ENCODE data around the gene GOLGA6A.

Gene GOLGA6A

DNA sequence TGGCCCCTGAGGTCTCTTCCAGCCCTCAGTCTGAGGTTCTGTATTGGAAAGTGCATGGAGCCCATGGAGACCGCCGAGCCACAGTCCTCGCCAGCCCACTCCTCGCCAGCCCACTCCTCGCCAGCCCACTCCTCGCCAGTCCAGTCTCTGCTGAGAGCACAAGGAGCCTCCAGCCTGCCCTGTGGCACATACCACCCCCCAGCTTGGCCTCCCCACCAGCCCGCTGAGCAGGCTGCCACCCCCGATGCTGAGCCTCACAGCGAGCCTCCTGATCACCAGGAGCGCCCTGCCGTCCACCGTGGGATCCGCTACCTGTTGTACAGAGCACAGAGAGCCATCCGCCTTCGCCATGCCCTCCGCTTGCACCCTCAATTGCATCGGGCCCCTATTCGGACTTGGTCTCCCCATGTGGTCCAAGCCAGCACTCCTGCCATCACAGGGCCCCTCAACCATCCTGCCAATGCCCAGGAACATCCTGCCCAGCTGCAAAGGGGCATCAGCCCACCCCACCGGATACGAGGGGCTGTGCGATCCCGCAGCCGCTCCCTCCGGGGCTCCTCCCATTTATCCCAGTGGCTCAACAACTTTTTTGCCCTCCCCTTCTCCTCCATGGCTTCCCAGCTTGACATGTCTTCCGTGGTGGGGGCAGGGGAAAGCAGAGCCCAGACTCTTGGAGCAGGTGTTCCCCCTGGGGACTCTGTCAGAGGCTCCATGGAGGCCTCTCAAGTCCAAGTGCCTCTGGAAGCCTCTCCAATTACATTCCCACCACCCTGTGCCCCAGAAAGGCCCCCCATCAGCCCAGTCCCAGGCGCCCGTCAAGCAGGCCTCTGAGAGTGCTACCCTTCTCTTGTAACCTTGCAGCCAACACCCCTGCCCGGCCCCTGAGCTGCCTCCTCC is 47.0 kb downstream of the GOLGA6A start:
- DNase-seq = no peak

- no peak for DNase-seq
These were observed 48.1 kb downstream of the GOLGA6A start for GRCh38 chr15:74034206-74034755.

DNA sequence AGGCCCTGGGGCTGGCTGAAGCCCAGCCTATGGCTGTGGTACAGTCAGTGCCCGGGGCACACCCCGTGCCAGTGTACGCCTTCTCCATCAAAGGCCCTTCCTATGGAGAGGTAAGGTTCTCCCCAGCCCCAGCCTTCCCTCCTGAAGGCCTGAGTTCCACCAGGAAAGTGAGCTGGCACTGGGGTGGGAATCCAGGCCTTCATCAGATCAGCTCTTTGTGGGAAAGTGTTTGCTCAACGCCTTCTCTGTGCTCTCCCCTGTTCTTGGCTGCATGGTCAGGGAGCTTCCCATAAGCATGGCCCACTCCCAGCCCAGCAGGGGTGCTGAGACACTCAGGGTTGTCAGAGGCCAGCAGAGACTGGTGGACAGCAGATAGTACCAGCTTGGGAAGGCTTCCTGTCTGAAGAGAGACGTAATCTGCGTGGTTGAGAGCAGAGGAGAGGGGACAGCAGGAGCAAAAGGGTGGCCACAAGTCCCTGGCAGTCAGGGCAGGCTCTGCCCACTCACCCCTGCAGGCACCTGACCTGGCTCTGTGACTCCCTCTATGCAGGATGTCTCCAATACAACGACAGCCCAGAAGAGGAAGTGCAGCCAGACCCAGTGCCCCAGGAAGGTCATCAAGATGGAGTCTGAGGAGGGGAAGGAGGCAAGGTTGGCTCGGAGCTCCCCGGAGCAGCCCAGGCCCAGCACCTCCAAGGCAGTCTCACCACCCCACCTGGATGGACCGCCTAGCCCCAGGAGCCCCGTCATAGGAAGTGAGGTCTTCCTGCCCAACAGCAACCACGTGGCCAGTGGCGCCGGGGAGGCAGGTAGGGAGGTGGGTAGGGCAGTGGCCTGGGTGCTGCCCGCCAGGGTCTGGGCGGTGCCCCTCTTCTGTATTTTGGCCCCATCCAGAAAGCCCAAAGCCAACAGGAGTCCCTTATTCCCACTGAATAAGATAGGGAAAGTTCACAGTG is 49.5 kb downstream of the GOLGA6A start:
- DNase-seq = no peak

DNA sequence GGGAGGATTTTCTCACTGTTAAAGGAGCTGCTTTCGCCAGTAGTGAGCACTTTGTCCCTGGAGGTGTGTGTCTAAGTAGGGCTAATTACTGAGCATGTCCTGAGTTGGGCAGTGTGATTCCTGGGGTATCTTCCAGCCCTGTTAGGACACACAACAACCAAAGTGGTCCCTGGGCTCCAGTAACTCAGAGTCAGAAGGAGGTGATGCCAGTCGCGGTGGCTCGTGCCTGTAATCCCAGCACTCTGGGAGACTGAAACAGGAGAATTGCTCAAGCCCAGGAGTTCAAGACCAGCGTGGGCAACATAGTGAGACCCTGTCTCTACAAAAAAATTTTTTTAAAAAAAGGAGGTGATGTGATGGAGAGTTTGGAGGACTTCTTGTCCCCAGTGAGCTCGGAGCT is 50.3 kb downstream of the GOLGA6A start:
- DNase-seq = no peak

GRCh38 chr15:74028646-74029045 is 53.7 kb downstream of the GOLGA6A start:
- DNase-seq = no peak

DNA sequence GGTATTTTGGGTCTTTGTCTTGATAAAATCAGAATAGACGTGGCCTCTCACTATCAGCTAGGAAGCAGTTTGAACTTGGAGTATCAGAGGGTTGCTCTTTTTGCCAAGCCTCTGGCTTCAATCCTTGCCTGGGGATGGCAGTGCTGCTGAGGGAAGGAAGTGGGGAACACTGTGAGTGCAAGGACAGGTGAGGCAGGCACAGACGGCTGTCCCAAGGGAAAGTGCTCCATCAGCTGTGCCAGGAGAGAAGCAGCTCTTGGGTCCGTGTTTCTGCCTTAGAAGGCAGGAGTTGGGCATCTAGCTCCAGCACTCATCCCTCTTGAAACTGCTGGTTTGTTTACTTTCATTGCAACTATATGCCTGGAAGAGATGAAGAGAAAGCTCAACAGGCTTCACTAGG is 54.7 kb downstream of the GOLGA6A start:
- no peak for DNase-seq

- no peak for DNase-seq
These were observed 56.9 kb downstream of the GOLGA6A start for GRCh38 chr15:74025436-74025835.

DNA sequence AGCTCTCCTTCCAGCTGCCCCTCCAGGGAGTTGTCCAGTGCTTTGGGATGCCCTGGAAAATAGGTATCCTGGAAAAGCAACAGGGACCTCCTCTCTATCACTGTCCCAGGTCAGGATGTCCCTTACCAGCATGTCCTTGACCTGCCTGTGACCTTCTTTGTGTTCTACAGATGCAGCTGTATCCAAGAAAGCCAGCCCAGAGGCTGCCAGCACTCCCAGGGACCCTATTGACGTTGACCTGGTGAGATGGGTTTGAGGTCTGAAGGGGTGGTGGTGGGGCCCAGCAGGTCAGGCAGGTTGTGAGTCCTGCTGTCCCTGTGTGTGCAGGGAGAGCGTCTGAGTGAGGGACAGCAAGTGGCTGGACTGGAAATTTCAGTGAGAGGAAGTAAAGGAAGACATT is 57.7 kb downstream of the GOLGA6A start:
- DNase-seq = no peak

GRCh38 chr15:74022706-74023470 is 59.5 kb downstream of the GOLGA6A start:
- no peak for DNase-seq
